H1 (cell line): ENCODE measurements around the gene PKN1. TPM values are rescaled to one million over a fixed set of nuclear protein-coding genes. Genes with fewer than 3 reads are reported as not detected.
A peak's percentile ranks its signal among the peaks of the same experiment; 100 is the strongest.

Experiments
- ASH2L ChIP-seq: fragments of 200-600, 300-600 bp; sonication (generic); IDR thresholded peaks from one replicate; pipeline ENCODE4 v1.7.1; 2017; ENCODE audit warnings: low read length
- ATF2 ChIP-seq: IDR thresholded peaks from 2 replicates; pipeline ENCODE4 v1.6.1; 2012; ENCODE audit warnings: low read length, inconsistent platforms
- ATF3 ChIP-seq: IDR thresholded peaks from 2 replicates; pipeline ENCODE4 v1.6.1; 2011; ENCODE audit warnings: low read depth, mild to moderate bottlenecking, low read length; ENCODE audit not compliant: insufficient read depth
- BCL11A ChIP-seq, 2 experiments: IDR thresholded peaks; one replicate each; pipeline ENCODE4 v1.6.1; 2011; ENCODE audit warnings: low read depth in 2 of 2, low read length in 2 of 2, mild to moderate bottlenecking in 2 of 2
- BRCA1 ChIP-seq: IDR thresholded peaks from 2 replicates; pipeline ENCODE4 v1.6.1; 2012; ENCODE audit warnings: low read depth, low read length, improper control_type of control experiment
- CBX5 ChIP-seq: fragments of 300-800, 300-1000 bp; sonication (generic); IDR thresholded peaks from 2 replicates; pipeline ENCODE4 v1.7.1; 2016; ENCODE audit warnings: antibody characterized with exemption, low read length, low read depth
- CBX8 ChIP-seq: fragments of 300-800, 300-1000 bp; sonication (generic); IDR thresholded peaks from 2 replicates; pipeline ENCODE4 v1.7.1; 2016; ENCODE audit warnings: low read depth, low read length, borderline replicate concordance
- EP300 ChIP-seq, 2 experiments: IDR thresholded peaks; 1 replicate in 1 of 2; 2 replicates in 1 of 2; pipeline ENCODE4 v1.6.1; 2011 to 2012; ENCODE audit warnings: low read depth in 2 of 2, low read length in 2 of 2, mild to moderate bottlenecking in 2 of 2, borderline replicate concordance in 1 of 2, inconsistent platforms in 1 of 2, moderate library complexity in 1 of 2
- FOSL1 ChIP-seq: IDR thresholded peaks from 2 replicates; pipeline ENCODE4 v1.6.1; 2011; ENCODE audit warnings: mild to moderate bottlenecking, low read depth, low read length, moderate library complexity; ENCODE audit not compliant: insufficient read depth
- KDM1A ChIP-seq: fragments of 200-600, 300-600 bp; sonication (generic); IDR thresholded peaks from 2 replicates; pipeline ENCODE4 v1.7.1; 2016; ENCODE audit warnings: mild to moderate bottlenecking, low read length, borderline replicate concordance
- KDM4A ChIP-seq: IDR thresholded peaks from one replicate; pipeline ENCODE4 v1.7.1; 2012; ENCODE audit warnings: low read depth, mild to moderate bottlenecking, moderate library complexity, low read length, inconsistent platforms; ENCODE audit not compliant: severe bottlenecking
- MAFK ChIP-seq: IDR thresholded peaks from 2 replicates; pipeline ENCODE4 v1.6.1; 2012; ENCODE audit warnings: low read depth, mild to moderate bottlenecking, improper control_type of control experiment, low read length
- PHF8 ChIP-seq: fragments of 200-600 bp; sonication (generic); conservative IDR thresholded peaks from 2 replicates; pipeline ENCODE4 v1.7.1; 2012; ENCODE audit warnings: low read depth, mild to moderate bottlenecking, inconsistent platforms, low read length, moderate library complexity
- POLR2A ChIP-seq, 2 experiments: IDR thresholded peaks; 1 replicate in 1 of 2; 2 replicates in 1 of 2; pipeline ENCODE4 v1.6.1; 2011; ENCODE audit warnings: low read depth in 2 of 2, low read length in 2 of 2, mild to moderate bottlenecking in 2 of 2; ENCODE audit errors: control extremely low read depth in 1 of 2
- POLR2AphosphoS5 ChIP-seq: IDR thresholded peaks from 2 replicates; pipeline ENCODE4 v1.6.1; 2011; ENCODE audit warnings: low read depth, low read length
- RXRA ChIP-seq: IDR thresholded peaks from 2 replicates; pipeline ENCODE4 v1.6.1; 2011; ENCODE audit warnings: low read depth, mild to moderate bottlenecking, low read length, moderate library complexity; ENCODE audit not compliant: insufficient read depth
- SIN3A ChIP-seq, 2 experiments: IDR thresholded peaks in 1 of 2; conservative IDR thresholded peaks in 1 of 2; 2 replicates each; pipeline ENCODE4 v1.6.1; 2011 to 2012; ENCODE audit warnings: low read length in 2 of 2, improper control_type of control experiment in 1 of 2, low read depth in 1 of 2, mild to moderate bottlenecking in 1 of 2
- SIRT6 ChIP-seq: IDR thresholded peaks from one replicate; pipeline ENCODE4 v1.7.1; 2012; ENCODE audit warnings: low read length, inconsistent platforms
- SP1 ChIP-seq: IDR thresholded peaks from 2 replicates; pipeline ENCODE4 v1.6.1; 2011; ENCODE audit warnings: low read depth, low read length
- TAF7 ChIP-seq: optimal IDR thresholded peaks from 2 replicates; pipeline ENCODE3; 2011; ENCODE audit warnings: low read depth, mild to moderate bottlenecking, inconsistent platforms, low read length, moderate library complexity, borderline replicate concordance
- TBP ChIP-seq: IDR thresholded peaks from 2 replicates; pipeline ENCODE4 v1.6.1; 2011; ENCODE audit warnings: low read depth, low read length, improper control_type of control experiment
- YY1 ChIP-seq: IDR thresholded peaks from 2 replicates; pipeline ENCODE4 v1.6.1; 2011; ENCODE audit warnings: low read depth, mild to moderate bottlenecking, low read length
- polyA plus RNA-seq, 7 experiments: library from polyadenylated mRNA; depleted of rRNA in 3 of 7; stranded (reverse) in 5 of 7; unstranded in 2 of 7; fragments of >200 nt in 5 of 7; fragments of 200-250 nt in 2 of 7; gene quantifications; 1 replicate in 5 of 7; 2 replicates in 1 of 7; 4 replicates in 1 of 7; pipeline versions ENCODE4 v1.2.1 to v1.2.3, GENCODE V29; 2011 to 2013; ENCODE audit warnings: missing spikeins in 2 of 7, mixed read lengths in 2 of 7
- total RNA-seq: library from RNA; stranded (reverse); fragmentation: NEBNext Ultra II Directional; extraction: Animal tissue kit (Norgen Biotek cat#: 25700); gene quantifications from 2 replicates; pipeline ENCODE4 v1.2.1, GENCODE V29; 2021

Gene PKN1
- total and polyA plus RNA-seq, 2 of the 8 experiments (the other 6 are each of a cell fraction or from before 2014, with no cell fraction given): 65.2 to 162 TPM

- TF ChIP-seq KDM1A (no peak), MAFK (no peak), TAF7 (peak; percentile 51), SP1 (peak; percentile 98), PHF8 (peak; percentile 87), RXRA (no peak), SIRT6 (no peak), BRCA1 (no peak), KDM4A (peak; percentile 27), EP300 (IDR thresholded peaks at IDR 0.05; ENCODE audit: borderline replicate concordance in 1 of 2, low read depth in 2 of 2, low read length in 2 of 2) (no peak), FOSL1 (no peak), BCL11A (IDR thresholded peaks at IDR 0.05; ENCODE audit: low read depth in 2 of 2, low read length in 2 of 2) (no peak), ATF3 (no peak), POLR2A (IDR thresholded peaks at IDR 0.05; ENCODE audit: control extremely low read depth in 1 of 2, low read depth in 2 of 2, low read length in 2 of 2) (peak in 1 of 2 experiments; percentile 89; a peak in 2 of 3 replicates), POLR2AphosphoS5 (peak; percentile 77), ATF2 (no peak), CBX5 (no peak), YY1 (peak; percentile 94), SIN3A (conservative IDR thresholded peaks at IDR 0.05 in 1 of 2, IDR thresholded peaks at IDR 0.05 in 1 of 2; ENCODE audit: low read depth in 1 of 2, low read length in 2 of 2) (peak; percentile 73 to 80; a peak in 2 of 4 replicates), CBX8 (no peak), ASH2L (peak; percentile 67), TBP (peak; percentile 81)
Observed at GRCh38 chr19:14419106-14419813, 13.8 kb upstream of the PKN1 start, which contains the start of gene DDX39A (continued).
